ENCODE results near the gene TMED6.

DNA sequence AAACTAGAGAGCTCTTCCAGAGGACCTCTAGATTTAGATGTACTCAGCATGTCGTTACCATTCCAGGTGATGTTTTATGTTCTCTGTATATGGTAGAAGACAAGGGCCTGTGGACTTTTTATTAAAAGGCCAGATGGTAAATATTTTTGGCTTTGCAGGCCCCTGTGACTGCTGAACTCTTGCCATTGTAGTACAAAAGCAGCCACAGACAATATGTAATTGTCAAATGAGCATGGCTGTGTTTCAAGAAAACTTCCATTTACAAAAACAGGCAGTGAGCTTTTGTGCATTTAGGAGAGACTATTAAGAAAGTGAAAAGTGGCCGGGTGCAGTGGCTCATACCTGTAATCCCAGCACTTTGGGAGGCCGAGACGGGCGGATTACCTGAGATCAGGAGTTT, 7.4 kb downstream of the TMED6 start:
- TF ChIP-seq, protein P1, sequence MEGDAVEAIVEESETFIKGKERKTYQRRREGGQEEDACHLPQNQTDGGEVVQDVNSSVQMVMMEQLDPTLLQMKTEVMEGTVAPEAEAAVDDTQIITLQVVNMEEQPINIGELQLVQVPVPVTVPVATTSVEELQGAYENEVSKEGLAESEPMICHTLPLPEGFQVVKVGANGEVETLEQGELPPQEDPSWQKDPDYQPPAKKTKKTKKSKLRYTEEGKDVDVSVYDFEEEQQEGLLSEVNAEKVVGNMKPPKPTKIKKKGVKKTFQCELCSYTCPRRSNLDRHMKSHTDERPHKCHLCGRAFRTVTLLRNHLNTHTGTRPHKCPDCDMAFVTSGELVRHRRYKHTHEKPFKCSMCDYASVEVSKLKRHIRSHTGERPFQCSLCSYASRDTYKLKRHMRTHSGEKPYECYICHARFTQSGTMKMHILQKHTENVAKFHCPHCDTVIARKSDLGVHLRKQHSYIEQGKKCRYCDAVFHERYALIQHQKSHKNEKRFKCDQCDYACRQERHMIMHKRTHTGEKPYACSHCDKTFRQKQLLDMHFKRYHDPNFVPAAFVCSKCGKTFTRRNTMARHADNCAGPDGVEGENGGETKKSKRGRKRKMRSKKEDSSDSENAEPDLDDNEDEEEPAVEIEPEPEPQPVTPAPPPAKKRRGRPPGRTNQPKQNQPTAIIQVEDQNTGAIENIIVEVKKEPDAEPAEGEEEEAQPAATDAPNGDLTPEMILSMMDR (IDR thresholded peaks at IDR 0.05 in 4 of 5, conservative IDR thresholded peaks at IDR 0.05 in 1 of 5): no peak
- no peak for TF ChIP-seq POLR2A (IDR thresholded peaks at IDR 0.05)

All from gastrocnemius medialis (tissue), 4 donors.